ENCODE measurements around the gene UBR7.
"Not testable (repeated sequence)": the region's sequence is repeated elsewhere in the genome, so short reads cannot be mapped to it uniquely, and the experiment has no call there.

DNA sequence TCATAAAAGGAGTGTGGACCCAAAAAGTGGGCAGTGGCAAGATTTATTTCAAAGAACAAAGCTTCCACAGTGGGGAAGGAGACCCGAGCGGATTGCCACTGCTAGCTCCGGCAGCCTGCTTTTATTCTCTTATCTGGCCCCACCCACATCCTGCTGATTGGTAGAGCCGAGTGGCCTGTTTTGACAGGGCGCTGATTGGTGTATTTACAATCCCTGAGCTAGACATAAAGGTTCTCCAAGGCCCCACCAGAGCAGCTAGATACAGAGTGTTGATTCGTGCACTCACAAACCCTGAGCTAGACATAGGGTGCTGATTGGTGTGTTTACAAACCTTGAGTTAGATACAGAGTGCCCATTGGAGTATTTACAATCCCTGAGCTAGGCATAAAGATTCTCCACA lies 37.4 kb upstream of the UBR7 start:
- TF ChIP-seq CTCF (IDR thresholded peaks at IDR 0.05; ENCODE audit: low read length); EZH2 (IDR thresholded peaks at IDR 0.05; ENCODE audit: borderline replicate concordance, low read length): not testable (repeated sequence)

All from OCI-LY1 (cell line).